Measurements from ENCODE around the gene REC114.

The REC114 gene

DNA sequence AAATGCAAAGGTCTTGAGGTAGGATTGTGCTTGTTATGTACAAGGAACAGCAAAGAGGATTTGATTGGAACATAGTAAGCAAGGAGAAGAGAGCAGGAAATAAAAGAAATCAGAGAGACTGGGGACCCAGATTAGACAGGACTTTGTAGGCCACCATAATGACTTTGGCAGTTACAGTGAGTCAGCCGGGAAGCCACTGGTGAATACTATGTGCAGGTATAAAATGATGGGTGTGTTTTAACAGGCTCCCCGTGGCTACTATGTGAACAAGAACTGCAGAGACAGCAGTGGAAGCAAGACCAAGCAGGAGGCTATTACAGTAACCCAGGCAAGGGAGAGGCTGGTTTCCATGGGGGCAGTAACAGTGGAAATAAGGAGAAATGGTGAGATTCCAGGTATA is 135.1 kb downstream of the REC114 start:
- DNase-seq (ENCODE audit: low read depth), result no peak
- H3K4me3 ChIP-seq (replicated peaks; ENCODE audit: low read depth, low read length), result no peak overlapping the region
- TF ChIP-seq, protein P1, sequence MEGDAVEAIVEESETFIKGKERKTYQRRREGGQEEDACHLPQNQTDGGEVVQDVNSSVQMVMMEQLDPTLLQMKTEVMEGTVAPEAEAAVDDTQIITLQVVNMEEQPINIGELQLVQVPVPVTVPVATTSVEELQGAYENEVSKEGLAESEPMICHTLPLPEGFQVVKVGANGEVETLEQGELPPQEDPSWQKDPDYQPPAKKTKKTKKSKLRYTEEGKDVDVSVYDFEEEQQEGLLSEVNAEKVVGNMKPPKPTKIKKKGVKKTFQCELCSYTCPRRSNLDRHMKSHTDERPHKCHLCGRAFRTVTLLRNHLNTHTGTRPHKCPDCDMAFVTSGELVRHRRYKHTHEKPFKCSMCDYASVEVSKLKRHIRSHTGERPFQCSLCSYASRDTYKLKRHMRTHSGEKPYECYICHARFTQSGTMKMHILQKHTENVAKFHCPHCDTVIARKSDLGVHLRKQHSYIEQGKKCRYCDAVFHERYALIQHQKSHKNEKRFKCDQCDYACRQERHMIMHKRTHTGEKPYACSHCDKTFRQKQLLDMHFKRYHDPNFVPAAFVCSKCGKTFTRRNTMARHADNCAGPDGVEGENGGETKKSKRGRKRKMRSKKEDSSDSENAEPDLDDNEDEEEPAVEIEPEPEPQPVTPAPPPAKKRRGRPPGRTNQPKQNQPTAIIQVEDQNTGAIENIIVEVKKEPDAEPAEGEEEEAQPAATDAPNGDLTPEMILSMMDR (IDR thresholded peaks at IDR 0.05; ENCODE audit: low read length, missing control alignments), result no peak

DNA sequence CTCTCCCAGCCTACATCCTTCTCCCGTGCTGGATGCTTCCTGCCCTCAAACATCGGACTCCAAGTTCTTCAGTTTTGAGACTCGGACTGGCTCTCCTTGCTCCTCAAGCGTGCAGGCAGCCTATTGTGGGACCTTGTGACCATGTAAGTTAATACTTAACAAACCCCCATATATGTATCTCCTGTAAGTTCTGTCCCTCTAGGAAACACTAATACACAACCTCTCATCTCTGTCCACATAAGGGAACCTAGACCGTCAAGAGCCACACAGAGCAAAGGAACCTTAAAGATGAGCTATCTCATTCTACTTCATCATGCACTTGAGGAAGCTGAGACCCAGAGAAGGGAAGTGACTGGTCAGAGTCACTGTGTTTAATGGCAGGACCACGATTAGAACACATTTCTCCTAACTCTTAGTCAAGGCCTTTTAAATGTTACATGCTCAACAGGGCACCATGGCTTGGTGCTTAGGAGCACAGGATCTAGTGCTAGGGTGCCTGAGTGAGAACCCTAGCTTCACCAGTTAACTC is 140.0 kb downstream of the REC114 start:
- DNase-seq (ENCODE audit: low read depth), result no peak
- TF ChIP-seq, protein P1 (IDR thresholded peaks at IDR 0.05; ENCODE audit: low read length, missing control alignments), result no peak
- H3K4me3 ChIP-seq (replicated peaks; ENCODE audit: low read depth, low read length), result no peak overlapping the region

DNA sequence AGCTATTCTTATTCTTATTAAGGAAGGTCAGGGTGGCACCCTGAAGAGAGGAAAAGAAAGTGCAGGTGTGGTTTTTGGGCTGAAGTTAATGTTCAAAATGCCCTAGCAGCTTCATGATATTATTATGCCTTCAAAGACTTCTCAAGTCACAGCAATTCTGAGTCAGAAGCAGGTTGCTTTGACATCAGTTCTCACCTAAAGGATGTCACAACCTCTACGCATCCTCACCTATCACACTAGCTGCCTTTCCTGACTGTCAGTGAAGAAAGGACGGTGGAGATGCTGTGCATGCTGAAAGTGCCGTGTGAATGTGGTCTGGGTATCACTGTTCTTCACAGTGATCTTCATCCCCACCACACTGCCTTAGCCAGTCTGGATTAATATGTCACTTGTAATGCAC is 140.6 kb downstream of the REC114 start:
- no peak for DNase-seq (ENCODE audit: low read depth)
- no peak overlapping the region for H3K4me3 ChIP-seq (replicated peaks; ENCODE audit: low read depth, low read length)
- TF ChIP-seq, protein P1 (IDR thresholded peaks at IDR 0.05; ENCODE audit: low read length, missing control alignments), result no peak

DNA sequence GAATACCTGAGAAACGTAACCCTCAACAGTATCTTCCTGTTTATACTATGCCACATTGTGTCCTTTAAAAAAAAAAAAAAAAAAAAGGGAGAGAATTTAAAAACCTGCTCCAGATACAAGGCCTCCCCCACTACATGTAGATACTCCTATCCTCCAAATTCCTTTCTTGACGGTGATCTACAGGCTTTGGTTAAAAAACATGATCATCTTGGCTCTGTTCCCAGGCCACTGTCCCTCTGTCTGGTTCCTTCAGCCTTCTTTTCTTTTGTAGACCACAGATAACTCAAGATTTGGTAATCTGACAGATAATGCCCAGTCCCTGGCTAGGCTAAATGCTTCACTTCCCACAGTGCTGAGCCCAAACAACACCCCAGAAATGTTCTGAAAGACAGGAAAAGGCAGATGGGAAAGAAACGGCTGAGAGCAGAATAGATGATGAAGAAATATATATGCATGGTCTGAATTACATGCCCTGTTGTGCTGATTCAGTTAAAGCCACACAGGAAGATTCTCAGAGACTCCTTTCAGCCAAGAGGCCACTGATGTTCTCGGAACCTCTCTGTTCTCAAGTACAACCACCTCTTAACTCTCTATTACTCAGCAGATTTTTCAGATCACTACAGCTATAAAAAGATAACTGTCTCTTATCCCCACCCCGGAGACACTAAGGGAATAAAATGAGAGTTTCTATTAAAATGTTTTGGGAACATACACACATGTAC is 141.9 kb downstream of the REC114 start:
- TF ChIP-seq, protein P1 (IDR thresholded peaks at IDR 0.05; ENCODE audit: low read length, missing control alignments), result no peak
- no peak for DNase-seq (ENCODE audit: low read depth)
- no peak overlapping the region for H3K4me3 ChIP-seq (replicated peaks; ENCODE audit: low read depth, low read length)

DNA sequence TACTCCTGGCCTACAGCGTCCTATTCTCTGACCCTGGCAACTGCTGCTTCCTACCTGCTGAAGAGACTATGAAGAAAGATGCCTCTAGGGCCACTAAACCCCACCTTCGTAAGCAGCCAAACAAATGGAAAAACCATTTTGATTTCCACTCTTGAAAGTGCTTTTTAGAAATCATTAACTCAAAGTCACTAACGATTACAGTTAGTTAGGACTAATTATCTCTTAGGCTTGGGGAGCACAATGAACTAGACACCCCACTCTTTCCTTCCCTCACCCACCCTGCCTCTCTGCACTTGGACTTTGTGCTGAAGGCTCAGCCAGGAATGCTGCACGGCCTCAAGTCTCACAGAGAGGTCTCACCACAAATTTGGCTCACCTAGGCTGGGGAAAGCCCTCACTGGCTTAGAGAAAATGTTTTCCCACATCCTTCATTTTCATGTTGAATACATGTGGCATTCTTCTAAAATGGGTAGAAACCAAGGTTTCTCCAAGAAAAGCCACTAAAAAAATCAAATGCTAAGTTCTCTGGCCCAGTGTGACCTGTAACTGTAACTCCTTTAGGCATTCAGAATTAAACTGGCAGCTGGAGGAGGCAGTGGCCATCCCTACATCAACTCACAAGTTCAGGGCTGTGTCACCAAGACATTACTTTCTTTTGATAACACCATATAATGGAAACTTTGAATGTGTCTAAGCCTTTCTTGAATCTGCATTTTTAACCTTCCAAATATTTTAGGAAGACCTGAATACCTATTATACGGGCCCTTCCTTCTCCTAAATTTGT is 143.1 kb downstream of the REC114 start:
- no peak for DNase-seq (ENCODE audit: low read depth)
- TF ChIP-seq, protein P1 (IDR thresholded peaks at IDR 0.05; ENCODE audit: low read length, missing control alignments), result no peak

DNA sequence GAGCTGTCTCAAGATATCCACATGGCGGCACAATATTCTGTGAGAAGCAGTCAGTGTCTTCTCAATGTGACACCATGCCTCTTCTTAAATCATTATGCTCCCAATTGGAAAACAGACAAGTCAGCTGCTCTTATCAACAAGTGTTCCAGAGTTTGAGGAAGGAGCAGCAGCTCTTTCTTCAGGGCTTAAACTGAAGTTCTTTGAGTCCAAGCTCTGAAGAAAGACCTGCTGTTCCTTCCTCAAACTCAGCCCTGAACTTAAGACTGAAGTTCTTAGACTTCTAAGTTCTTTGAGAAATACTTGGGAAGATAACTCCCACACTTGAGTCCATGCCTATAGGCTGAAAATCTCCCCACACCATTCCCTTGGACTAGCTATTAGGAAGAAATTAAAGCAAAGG is 146.8 kb downstream of the REC114 start:
- no peak for DNase-seq (ENCODE audit: low read depth)
- H3K4me3 ChIP-seq (replicated peaks; ENCODE audit: low read depth, low read length), result no peak overlapping the region
- TF ChIP-seq, protein P1 (IDR thresholded peaks at IDR 0.05; ENCODE audit: low read length, missing control alignments), result no peak

More for the DNA sequence above, 143.1 kb downstream of the REC114 start:
- no peak overlapping the region for H3K4me3 ChIP-seq (replicated peaks; ENCODE audit: low read depth, low read length)
